Mesothelial cell of epicardium (in vitro differentiated cells): ENCODE data around the gene BRINP2. TPM values are rescaled to one million over a fixed set of nuclear protein-coding genes. Genes with fewer than 3 reads are reported as not detected.

ENCODE experiments used
- DNase-seq, 2 experiments: peaks; one replicate each; pipeline ENCODE4 v3.0.0; 2021; ENCODE audit warnings: low spot score in 2 of 2; ENCODE audit not compliant: unreplicated experiment in 2 of 2
- H3K27ac Mint-ChIP-seq: 2 replicates; pipeline ENCODE4 v1.8.0; 2021; ENCODE audit warnings: mixed read lengths
- H3K27me3 Mint-ChIP-seq: 2 replicates; pipeline ENCODE4 v1.8.0; 2021; ENCODE audit warnings: low read depth, mixed read lengths
- H3K36me3 Mint-ChIP-seq: 2 replicates; pipeline ENCODE4 v1.8.0; 2021; ENCODE audit warnings: mixed read lengths
- H3K4me1 Mint-ChIP-seq: 2 replicates; pipeline ENCODE4 v1.8.0; 2021; ENCODE audit warnings: mixed read lengths
- H3K4me3 Mint-ChIP-seq: 2 replicates; pipeline ENCODE4 v1.8.0; 2021; ENCODE audit warnings: mild to moderate bottlenecking, moderate library complexity, mixed read lengths
- H3K9me3 Mint-ChIP-seq: 2 replicates; pipeline ENCODE4 v1.8.0; 2021; ENCODE audit warnings: mixed read lengths
- total RNA-seq: library from RNA; stranded (reverse); gene quantifications from 3 replicates; pipeline ENCODE4 v1.2.1, GENCODE V29; 2021
- TF ChIP-seq, protein P1 (sequence below): fragments of 200-600 bp; sonication (generic); IDR thresholded peaks from one replicate; pipeline ENCODE4 v1.5.0; 2021; ENCODE audit warnings: antibody characterized with exemption; ENCODE audit not compliant: unreplicated experiment

Gene BRINP2
- total RNA-seq, 1 donor from 2014 or later, result 0.63 TPM

DNA sequence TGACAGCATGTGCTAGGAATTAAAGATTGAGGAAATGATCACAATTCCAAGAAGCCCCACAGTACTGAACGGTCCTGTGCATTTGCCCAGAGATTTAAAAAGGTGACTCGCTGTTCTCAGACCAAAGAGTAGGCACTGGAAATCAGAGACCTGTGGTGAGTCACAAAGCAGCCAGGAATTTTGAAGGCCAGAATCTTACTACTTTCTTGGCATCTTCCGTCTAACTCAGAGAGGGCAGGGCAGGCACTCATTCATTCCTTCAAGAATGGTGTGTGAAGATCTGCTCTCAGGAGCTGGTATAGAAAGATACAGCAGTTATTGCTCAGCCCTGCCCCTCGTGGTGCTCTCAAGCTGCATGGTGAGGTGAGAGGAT, 57.9 kb downstream of the BRINP2 start:
- no peaks in the 10 kb centered on the region for H3K9me3 Mint-ChIP-seq
- H3K36me3 Mint-ChIP-seq, result no peaks in the 10 kb centered on the region
- no peak overlapping the region for H3K4me3 Mint-ChIP-seq
- H3K27me3 Mint-ChIP-seq, result peaks cover 16% of the 10 kb centered on the region
- no peaks in the 10 kb centered on the region for H3K4me1 Mint-ChIP-seq
- no peak for DNase-seq
- no peak overlapping the region for H3K27ac Mint-ChIP-seq
- TF ChIP-seq, protein P1, sequence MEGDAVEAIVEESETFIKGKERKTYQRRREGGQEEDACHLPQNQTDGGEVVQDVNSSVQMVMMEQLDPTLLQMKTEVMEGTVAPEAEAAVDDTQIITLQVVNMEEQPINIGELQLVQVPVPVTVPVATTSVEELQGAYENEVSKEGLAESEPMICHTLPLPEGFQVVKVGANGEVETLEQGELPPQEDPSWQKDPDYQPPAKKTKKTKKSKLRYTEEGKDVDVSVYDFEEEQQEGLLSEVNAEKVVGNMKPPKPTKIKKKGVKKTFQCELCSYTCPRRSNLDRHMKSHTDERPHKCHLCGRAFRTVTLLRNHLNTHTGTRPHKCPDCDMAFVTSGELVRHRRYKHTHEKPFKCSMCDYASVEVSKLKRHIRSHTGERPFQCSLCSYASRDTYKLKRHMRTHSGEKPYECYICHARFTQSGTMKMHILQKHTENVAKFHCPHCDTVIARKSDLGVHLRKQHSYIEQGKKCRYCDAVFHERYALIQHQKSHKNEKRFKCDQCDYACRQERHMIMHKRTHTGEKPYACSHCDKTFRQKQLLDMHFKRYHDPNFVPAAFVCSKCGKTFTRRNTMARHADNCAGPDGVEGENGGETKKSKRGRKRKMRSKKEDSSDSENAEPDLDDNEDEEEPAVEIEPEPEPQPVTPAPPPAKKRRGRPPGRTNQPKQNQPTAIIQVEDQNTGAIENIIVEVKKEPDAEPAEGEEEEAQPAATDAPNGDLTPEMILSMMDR, result no peak

DNA sequence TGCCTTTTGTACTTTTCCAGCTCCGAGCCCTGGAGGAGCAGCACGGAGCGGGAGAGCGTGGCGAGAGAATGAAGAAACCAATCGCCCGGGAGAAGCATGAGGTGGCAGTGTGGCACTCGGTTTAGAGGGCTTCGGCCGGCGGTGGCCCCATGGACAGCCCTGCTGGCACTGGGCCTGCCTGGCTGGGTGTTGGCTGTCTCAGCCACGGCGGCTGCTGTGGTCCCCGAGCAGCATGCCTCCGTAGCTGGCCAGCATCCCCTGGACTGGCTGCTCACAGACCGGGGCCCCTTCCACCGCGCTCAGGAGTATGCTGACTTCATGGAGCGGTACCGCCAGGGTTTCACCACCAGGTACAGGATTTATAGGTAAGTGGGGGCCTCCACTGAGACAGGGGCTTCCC, 59.0 kb downstream of the BRINP2 start:
- DNase-seq, result no peak
- Mint-ChIP-seq H3K36me3 (no peaks in the 10 kb centered on the region), H3K9me3 (no peaks in the 10 kb centered on the region), H3K27me3 (peaks cover 19% of the 10 kb centered on the region), H3K27ac (no peak overlapping the region), H3K4me3 (no peak overlapping the region), H3K4me1 (no peaks in the 10 kb centered on the region)
- TF ChIP-seq, protein P1, result no peak

DNA sequence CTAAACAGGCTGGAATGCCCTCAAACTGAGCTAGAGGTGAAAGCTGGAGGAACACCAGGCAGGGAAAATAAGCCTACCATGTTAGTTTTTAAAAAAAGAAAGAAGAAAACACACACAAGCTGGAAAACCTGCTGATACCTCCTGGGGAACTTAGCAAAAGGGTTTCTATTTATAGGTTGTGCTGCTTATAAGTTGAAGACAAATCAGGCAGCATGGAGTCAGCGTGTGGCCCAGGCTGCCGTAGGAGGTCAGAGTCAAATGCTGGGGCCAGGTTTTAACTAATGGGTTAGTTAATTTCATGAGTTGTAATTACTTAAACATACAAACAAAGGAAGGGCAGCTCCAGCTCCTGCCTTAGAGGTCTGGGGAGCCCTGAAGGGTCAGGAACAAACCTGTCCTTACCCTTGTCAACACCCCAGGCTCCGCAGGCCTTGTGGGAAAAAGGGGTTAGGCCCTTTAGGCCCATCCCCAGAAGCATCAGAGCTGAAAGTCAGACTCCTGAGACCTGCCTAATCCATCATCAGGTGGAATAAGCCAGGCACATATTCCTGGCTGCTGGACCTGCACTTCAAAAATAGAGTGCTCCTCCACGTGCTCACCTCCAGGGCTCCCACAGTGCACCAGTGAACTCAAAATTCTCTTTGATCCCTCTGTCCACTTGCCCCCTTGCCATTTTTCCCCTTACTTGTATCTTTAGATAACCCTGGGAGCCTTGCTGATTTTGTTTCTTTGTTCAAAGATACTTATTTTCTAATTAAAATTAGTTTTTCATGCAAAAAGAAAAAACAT, 59.7 kb downstream of the BRINP2 start:
- no peaks in the 10 kb centered on the region for H3K36me3 Mint-ChIP-seq
- H3K4me3 Mint-ChIP-seq, result no peak overlapping the region
- DNase-seq, result no peak
- no peaks in the 10 kb centered on the region for H3K9me3 Mint-ChIP-seq
- no peaks in the 10 kb centered on the region for H3K4me1 Mint-ChIP-seq
- H3K27me3 Mint-ChIP-seq, result peaks cover 25% of the 10 kb centered on the region
- TF ChIP-seq, protein P1, result no peak
- H3K27ac Mint-ChIP-seq, result no peak overlapping the region

DNA sequence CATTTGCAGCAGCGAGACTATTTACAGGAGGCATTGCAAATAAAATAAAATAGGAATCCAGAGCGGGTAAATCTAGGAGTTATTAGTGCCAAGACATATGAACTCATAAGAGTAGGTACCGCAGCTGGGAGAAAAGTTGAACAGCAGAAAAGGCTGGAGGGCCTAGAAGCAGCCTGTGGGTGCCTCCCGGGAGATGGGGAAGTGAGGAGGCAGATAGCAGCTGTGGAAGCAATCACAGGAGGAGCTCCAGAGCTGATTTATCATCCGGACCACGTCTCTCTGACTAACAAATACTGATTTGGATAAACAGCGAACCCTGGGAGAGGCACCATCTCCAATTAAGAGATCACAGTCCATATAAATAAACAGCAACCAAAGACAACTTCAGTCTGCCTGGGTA, 64.6 kb downstream of the BRINP2 start:
- Mint-ChIP-seq H3K27ac (no peak overlapping the region), H3K9me3 (no peaks in the 10 kb centered on the region), H3K4me3 (no peak overlapping the region), H3K27me3 (peaks cover 41% of the 10 kb centered on the region), H3K36me3 (no peaks in the 10 kb centered on the region), H3K4me1 (no peaks in the 10 kb centered on the region)
- TF ChIP-seq, protein P1, result no peak
- DNase-seq, result no peak

DNA sequence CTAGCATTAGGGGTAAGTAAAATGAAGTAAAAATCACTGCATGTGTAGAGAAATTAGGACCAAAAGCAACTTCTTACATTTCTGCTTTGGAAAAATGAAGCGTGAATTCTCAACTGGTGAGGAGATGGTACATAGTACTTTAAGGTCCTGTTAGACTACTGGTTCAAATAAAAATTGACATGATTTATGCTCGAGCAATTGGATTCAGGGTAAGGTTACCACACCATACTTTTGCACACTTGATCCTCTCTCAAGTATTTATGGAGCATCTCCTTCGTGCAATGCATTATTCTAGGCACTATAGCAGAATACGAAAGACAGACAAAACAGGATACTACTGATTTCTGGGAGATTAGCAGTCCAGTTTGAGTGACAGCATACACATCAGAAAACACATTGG, 66.2 kb downstream of the BRINP2 start:
- no peak for DNase-seq
- Mint-ChIP-seq H3K27me3 (peaks cover 40% of the 10 kb centered on the region), H3K4me1 (no peaks in the 10 kb centered on the region), H3K9me3 (no peaks in the 10 kb centered on the region), H3K36me3 (no peaks in the 10 kb centered on the region), H3K27ac (no peak overlapping the region), H3K4me3 (no peak overlapping the region)
- TF ChIP-seq, protein P1, result no peak
